SU-DHL-6 (cell line): ENCODE measurements around the gene ADD2.

Experiments used
- CTCF ChIP-seq: fragments of 200-600 bp; sonication (generic); IDR thresholded peaks from one replicate; pipeline ENCODE4 v1.5.1; 2017; ENCODE audit warnings: antibody characterized with exemption, mild to moderate bottlenecking, low read length, moderate library complexity; ENCODE audit not compliant: insufficient read depth, poor library complexity, severe bottlenecking
- EZH2phosphoT487 ChIP-seq: fragments of 200-600 bp; sonication (generic), shearing (Covaris generic); conservative IDR thresholded peaks from 2 replicates; pipeline ENCODE4 v1.6.1; 2018; ENCODE audit warnings: mild to moderate bottlenecking, antibody characterized with exemption, low read length, moderate library complexity, mixed read lengths

GRCh38 chr2:70659551-70659950 is 108.4 kb downstream of the ADD2 start:
- TF ChIP-seq CTCF, result no peak
- TF ChIP-seq EZH2phosphoT487, result no peak
